NCI-H446 treated with DMSO at 0.1 percent for 48 hours (cell line): ENCODE results near the gene CAMK1D.

Experiments used
- DNase-seq: peaks from one replicate; lab custom pipeline; 2025; lab: John Stamatoyannopoulos, UW

Gene CAMK1D

DNA sequence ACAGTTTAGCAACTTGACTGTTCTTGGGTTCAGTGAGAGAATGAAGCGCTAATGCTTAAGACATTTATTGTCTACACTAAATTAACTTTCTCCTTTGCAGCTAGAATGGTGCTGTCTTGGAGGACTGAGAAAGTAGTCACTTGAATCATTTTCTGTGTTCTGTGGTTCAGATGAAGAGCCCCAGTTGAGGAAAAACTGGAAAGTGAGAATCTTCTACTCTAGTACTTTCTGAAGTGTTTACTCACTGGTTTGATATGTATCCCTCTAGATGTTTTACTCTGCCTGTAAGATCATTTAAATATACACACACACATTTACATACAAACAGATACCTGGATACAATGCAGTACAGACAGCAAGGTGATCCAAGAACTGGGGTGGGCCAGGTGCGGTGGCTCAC, 308.1 kb downstream of the CAMK1D start:
- no peak for DNase-seq

DNA sequence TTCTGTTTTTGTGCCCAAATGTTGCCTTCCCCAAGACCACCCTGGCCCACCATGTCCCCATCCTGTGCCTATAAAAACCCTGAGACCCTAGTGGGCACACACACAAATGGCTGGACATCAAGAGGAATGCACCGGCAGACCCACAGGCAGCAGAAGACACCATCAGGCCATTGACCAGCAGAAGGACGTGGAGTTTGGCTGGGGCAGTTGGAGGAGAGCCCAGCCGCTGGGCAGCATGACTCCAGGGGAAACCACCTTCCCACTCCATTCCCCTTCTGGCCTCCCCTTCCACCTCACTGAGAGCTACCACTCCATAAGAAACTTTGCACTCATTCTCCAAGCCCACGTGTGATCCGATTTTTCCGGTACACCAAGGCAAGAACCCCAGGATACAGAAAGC, 309.2 kb downstream of the CAMK1D start:
- DNase-seq = no peak

DNA sequence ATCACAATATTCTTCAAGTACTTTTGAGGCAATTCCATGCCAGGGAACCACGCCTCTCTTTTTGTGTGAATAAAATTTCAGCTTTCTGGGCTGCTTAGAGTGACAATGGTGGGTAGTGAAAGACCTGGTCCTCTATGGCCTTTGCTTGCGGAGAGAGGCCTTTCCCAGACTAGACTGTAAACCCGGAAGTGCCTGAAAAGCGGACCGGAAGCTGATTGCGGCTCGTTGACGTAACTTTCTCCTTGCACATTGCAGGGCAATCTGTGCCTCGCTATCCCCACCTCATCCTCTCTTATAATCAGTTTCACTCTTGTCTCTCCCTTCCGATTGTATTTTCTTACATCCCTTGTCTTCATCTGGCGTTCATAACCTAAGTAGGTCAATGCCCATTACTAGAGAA, 310.4 kb downstream of the CAMK1D start:
- no peak for DNase-seq

DNA sequence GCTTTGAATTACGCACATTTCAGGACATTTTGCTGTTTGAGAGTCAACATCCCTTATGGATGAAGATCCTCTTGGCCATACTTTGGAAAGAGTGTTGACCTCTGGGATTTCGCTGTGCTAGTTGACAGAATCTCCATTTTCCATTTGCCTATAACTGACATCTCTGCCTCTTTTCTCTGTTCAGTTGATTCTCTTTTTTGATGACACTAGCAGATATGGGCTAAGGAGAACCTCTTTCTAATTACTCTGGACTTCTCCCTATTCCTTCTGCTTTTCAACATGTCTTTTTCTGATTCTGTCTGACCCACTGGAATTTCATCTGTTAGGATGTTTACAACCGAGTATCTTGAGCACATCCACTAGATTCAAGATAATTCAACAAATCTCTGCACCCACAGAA, 311.5 kb downstream of the CAMK1D start:
- no peak for DNase-seq

DNA sequence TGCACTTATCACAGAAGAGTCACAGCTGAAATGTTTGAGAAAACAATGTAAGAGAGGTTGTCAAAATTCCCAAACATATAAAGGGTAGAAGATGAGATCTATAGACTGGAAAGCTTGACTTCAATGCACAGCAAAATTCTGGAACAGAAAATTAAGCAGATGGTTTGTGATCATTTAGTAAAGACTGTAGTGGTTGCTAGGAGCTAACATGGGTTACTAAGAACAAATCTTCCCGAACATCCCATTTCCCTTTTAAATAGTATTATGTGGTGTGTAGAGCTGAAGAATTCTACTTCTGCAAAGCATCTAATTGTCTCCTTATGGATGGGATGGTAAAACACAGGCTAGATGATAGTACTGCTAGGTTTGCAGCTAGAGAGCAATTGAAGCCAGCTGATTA, 312.3 kb downstream of the CAMK1D start:
- DNase-seq = no peak

DNA sequence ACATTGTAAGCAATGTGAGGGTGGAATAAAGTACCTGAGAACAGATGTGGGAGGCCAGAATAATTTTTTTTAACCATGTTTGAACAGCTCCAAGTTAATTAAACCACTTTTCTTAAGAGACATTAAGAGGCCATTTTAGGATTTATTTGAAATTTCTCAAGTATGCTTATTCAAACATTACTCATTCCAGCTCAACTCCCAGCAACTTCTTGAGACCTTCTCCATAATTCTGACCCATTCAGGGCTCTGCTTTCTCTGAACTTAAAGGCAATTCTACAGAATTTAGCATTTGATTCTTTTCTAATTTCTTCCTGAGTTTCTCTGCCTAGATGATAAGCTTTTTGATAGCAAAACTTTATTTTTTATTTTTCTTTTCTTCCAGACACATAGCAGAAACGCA, 314.5 kb downstream of the CAMK1D start:
- DNase-seq = no peak

DNA sequence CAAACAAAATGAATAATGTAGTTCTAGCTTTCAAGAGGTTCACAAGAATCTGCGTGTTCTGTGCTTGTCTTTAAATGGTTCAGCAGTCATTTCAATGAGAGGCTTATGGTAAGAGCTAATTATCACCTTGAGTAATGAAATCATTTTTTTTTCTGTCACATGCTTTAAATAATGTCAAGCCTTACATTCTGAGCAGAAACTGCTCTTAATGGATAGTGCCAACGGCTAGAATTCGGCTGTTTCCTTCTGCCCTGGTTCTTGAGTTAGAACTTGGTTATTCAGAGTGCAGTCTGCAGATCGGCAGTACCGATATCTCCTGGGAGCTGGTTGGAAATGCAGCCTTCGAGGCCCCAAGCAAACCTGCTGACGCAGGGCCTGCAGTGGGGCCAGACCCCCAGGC, 316.2 kb downstream of the CAMK1D start:
- no peak for DNase-seq

DNA sequence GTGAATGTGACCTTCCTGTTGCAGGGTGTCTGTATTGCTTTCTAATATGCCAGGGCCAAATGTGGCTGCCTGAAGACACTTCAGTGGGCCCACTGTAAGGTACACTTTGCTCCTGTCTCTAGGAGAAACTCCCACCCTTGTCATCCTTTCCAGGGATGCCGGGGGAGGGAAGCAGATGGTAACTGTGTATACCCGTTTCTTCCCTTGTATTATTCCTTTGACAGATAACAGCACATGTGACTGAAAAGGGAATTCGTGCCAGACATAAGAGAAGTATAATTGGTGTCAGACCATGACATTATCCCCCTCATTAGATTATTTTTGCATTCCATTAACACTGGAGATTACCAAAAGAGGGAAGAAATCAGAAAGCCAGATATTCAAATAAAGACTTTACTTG, 317.7 kb downstream of the CAMK1D start:
- DNase-seq = no peak

DNA sequence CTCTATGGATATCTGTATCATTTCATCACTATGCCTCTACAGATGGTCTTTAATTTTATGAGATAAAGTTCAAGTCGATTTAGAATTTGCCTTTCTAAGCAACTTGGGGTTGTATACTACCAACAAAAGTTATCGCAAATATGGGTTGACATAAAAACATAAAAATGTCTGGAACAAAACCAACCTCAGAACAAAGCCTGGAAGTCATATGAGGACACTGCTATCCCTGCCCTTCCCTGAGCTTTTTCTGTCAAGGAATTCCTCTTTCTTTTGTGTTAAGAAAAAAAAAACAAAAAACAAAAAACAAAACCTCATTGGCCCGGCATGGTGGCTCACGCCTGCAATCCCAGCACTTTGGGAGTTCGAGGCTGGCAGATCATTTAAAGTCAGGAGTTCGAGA, 319.3 kb downstream of the CAMK1D start:
- DNase-seq = no peak

DNA sequence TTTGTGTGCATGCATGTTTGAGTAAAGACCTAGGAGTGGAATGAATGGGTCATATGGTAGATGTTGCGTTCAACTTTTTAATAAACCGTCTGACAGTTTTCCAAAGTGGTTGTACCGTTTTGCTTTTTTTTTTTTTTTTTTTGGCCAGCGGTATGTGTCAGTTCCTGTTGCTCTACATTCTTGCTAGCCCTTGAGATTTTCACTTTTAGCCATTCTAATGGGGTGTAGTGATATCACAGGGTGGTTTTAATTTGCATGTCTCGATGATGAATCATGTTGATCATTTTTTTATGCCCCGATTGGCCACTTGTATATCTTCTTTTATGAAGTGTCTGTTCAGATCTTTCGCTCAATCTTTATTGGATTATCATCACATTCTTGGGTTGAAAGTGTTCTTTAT, 320.7 kb downstream of the CAMK1D start:
- DNase-seq = no peak

DNA sequence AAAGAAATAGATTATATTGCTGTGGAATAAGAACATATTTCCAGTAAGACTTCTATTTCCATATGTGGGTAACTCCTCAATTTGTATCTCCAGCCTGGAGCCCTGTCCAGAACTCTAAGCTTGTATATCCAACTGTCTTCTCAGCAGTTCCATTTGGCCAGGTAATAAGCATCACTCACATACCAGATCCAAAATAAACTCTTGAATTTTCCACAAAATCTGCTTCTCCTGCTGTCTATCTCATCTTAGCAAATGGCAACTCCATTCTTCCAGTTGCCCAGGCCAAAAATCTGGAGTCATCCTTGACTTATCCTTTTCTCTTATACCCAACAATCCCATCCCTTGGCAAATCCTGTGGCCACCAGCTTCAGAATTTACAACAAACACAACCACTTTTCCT, 325.8 kb downstream of the CAMK1D start:
- DNase-seq = no peak

DNA sequence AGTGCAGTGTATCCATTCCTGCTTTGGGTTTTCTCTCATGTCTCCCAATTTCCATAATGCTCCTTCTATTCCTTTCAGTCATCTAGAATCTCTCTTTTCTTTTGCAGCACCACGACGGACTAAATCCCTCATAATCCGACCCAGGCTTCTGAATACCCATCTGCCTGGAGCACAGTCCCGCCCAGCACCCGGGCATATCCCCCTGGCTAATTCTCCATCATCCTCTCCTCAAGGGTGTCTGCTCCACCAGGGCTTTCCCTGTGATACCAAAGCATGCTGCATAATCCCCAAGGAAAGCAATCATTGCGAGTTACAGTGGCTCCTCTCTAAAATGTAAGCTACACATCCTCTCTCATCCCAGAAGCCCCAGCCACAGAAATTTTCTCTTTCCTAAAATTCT, 330.3 kb downstream of the CAMK1D start:
- no peak for DNase-seq

DNA sequence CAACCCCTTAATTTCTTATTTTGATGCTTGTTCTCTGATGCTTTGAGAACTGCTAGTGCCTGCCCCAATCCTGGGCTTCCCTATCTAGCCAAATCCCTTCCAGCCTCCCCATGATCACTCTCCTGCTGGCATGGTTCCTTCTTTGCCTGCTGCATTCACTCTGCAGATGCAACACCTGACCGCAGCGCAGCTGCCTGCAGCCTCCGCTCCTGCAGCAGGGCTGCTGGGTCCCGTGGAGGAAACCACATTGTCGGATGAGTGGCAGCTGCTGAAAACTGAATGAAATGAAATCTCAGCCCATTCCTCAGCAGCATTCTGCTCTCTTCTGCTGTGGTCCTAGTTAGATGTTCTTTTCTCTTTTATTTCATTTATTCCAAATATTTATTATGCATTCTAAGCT, 331.9 kb downstream of the CAMK1D start:
- no peak for DNase-seq

DNA sequence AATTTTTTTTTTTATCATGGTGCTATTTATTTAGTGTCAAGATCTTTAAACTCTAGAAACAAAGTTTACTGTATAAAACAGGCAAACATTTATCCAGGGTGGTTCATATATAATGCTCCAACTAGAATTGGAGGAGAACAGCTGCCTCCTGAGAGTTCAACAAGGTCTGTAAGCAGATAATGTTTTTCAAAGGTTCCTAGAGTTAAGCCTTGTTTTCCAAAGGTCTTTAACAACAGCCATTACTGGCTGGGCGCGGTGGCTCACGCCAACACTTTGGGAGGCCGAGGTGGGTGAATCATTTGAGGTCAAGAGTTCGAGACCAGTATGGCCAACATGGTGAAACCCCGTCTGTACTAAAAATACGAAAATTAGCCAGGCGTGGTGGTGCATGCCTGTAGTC, 335.4 kb downstream of the CAMK1D start:
- DNase-seq = no peak

DNA sequence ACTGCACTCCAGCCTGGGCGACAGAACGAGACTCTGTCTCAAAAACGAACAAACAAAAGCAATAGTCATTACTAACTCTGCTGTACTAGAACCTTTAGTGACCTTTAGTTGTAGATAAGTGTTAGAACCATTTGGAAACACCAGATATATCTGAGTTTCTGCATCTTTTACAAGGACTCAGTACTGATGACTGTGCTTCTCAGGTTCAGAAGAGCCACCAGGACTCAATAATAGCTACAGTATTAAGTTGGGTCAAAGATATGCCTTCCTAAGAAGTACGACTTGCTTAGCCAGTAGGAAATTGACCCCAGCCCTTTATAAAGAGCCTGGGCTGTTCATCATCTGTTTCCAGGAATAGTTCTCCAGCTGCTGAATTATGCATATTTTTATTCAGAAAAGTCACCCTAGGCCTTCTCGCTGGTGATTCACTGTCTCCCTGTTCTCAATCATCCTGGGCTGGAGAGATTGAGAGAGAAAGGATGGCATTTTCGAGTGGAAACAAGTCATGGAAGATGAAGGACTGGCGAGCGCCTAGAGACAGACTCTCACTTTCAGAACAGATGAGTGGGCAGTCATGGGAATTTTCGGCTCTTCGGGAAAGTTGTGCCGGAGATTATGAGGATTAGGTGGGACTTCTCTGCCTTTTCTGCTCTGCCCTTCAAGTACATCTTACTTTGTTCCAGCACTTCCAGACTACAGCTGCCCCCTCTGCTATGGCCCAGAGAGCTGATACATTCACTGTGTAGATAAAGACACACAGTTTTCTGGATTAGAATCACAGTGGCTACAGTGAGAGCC, 336.1 kb downstream of the CAMK1D start:
- DNase-seq = no peak

DNA sequence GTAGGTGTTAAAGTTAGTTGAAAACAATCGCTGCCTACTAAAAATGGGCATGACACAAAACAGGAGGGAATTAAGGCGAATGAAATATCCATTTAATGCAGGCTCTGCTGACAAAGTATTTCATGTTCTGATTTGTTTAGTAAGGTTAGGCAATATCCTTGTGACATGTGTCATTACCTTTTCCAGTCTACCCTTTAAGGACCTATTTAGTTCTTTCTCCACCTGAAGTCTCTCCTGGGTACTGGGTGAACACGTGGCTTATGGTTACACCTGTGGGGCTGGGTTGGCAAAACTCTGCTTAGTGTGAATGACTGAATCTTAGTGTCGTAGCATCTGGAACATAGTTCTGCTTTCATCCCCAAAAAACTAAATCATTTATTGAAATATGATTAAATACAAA, 338.6 kb downstream of the CAMK1D start:
- no peak for DNase-seq

DNA sequence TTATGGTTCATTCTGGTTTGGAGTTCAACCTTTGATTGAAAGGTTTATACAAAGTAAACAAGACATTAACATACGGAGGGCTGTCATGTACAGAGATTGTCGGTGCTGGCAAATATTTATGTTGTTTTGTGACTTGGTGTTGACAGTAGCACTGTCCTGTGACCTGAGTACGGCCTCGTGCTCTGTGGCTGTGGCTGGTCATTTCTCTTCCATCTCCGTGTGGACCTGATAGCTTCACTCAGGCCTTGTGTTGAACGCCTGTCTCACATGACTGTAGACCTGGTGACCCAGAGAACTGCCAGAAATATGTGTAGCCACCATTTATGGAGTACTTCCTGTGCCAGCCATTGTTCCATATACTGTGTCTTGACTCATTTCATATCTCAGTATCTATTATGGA, 340.5 kb downstream of the CAMK1D start:
- DNase-seq = no peak

DNA sequence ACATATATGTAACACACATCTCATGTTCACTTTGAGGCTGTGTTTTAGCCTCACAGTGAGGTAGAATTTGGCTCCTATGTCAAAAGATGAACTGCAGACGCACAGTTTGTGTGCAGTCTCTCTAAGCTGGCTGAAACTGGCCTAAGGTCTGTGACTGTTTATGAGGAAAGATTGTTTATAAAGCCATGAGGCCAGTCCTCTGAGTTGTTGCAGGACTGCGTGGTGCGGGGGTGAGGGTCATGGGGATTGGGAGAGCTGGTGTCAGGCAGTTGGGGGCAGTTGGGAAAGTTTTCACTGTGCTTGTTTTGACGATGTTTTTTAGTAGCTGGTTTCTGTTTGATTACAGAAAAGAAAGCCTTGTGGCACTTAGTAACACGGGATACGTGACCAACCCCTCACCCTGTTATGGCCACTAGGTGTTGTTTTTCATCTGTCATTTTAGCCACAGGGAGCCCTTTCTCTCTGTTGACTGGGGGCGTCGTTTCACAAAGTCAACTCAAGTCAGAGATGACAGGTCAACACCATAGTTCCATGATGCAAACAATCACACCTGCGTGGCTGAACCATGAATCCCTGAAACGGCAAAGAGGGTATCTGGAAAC, 341.3 kb downstream of the CAMK1D start:
- no peak for DNase-seq

DNA sequence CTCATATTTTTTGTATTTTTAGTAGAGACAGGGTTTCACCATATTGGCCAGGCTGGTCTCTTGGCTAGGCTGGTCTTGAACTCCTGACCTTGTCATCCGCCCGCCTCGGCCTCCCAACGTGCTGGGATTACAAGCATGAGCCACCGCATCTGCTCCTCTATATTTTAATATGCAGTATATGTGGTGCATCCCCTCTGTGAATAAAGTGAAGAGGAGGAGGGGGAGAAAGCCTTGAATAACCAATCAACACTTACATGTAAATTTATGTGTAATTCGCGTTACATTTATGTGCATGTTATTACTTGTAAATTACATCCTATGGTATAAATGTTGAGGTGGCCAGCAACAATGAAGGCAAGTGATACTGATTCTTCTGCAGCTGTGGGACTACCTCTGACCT, 342.2 kb downstream of the CAMK1D start:
- no peak for DNase-seq

DNA sequence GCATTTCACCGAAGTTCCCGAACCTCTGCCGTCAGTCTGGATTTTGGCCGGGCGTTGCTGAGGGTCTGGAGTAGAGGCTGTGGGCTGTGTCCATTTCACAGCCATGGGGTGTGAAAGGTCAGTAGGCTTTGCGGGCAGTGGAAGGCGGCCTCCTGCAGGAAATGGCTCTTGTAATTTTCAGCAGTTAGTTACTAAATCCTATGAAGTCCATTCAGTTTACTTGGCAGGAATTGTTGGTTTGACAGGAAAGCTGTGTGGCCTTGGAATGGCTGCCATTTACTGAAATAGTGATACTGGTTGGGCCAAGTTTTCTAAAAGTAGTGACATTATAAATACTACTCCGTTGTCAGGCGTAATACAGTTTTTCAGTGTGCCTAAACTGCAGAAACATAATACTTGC, 348.4 kb downstream of the CAMK1D start:
- no peak for DNase-seq

DNA sequence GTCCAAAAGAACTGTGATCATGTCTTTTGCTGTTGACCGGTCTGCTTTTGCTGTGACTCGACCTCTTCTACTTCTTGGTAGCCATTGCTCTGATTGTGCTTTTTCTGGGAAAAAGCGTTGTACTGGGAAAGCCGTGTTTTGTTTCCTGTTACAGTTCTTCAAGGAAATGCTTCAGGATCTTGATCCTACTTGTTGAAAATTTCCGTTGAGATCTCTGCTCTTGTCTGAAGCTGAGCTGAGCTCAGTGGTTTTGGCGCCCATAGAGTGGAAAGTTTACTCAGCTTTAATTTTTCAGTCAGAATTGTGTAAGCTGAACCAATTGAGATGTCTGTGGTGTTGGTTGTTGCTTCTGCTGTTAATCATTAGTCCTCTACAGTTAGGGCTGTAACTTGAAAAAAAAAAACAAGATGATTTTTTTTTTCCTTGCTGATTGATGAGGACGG, 349.9 kb downstream of the CAMK1D start:
- DNase-seq = no peak

DNA sequence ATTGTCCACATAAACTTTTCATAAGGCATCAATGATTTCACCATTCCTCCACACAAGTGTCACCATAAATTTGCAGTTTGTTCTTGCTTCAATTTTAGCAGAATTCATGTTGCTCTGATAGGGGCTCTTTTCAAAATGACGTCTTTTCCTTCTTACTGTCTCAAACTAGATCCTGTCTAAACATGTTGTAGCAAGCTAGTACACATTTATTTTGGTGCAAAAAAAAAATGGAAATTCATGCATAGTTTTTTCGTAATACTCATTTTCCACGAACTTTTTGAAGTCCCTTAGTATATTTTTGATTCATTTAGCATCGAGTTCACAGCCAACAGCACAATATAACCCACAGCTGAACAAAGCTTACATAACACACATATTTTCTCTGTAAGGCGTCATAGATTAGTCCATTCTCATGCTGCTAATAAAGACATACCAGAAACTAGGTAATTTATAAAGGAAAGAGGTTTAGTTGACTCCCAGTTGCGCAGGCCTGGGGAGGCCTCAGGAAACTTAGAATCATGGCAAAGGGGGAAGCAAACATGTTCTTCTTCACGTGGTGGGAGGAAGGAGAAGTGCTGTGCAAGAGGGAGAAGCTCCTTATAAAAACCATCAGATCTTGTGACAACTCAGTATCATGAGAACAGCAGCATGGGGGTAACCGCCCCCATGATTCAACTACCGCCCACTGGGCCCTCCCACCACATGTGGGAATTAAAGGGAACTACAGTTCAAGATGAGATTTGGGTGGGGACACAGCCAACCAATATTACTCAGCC, 350.6 kb downstream of the CAMK1D start:
- DNase-seq = no peak

DNA sequence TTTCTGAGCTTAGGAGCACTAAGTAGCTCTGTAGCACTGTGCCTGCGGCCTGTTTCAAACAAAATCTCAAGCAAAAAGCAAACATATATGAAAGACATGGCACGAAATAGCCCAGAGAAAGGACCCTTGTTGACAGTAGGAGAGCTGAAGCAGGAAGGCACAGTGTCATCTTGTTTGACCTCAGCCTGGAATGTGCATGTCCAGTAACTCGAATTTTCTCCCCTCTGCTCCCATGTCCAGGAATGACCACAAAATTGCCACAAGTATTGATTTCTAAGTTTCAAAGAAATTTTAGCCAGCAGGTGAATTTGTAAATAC, 351.2 kb downstream of the CAMK1D start:
- no peak for DNase-seq
